ENCODE results near the gene ENPP4. TPM values are rescaled to one million over a fixed set of nuclear protein-coding genes. Genes with fewer than 3 reads are reported as not detected.

ENPP4 gene
- total RNA-seq, 1 experiment from 2014 or later: 5.4 TPM

GRCh38 chr6:46191961-46192360 lies 62.2 kb downstream of the ENPP4 start:
- intact Hi-C loops (cut with micrococcal nuclease; ENCODE audit: unreplicated experiment): no loop called here
- POLR2A ChIA-PET: no interaction called here
- ATAC-seq: no peak
- Histone ChIP-seq H3K4me3 (ENCODE audit: low read depth in 2 of 2, low read length in 2 of 2) (no peak overlapping the region), H3K9me3 (ENCODE audit: control insufficient read depth, insufficient read depth, low read depth, low read length) (no peaks in the 10 kb centered on the region), H3K36me3 (ENCODE audit: control insufficient read depth, insufficient read depth, low read length) (no peaks in the 10 kb centered on the region), H3K4me1 (ENCODE audit: control insufficient read depth, insufficient read depth, low read length) (no peaks in the 10 kb centered on the region), H3K27ac (ENCODE audit: low read length) (no peak overlapping the region), H3K27me3 (ENCODE audit: control insufficient read depth, insufficient read depth, low read length) (peaks cover 3% of the 10 kb centered on the region)
- in situ Hi-C loops (cut with HindIII; ENCODE audit: low pct_unique_long_range_greater_than_20kb, low sequenced_read_pairs): no loop called here
- DNase-seq (ENCODE audit: low read depth, low spot score): no peak
- TF ChIP-seq SIN3A (IDR thresholded peaks at IDR 0.05; ENCODE audit: borderline replicate concordance, insufficient read depth, low read depth, low read length) (no peak), POLR2AphosphoS5 (IDR thresholded peaks at IDR 0.05; ENCODE audit: low read depth, low read length) (no peak), TCF7L2 (IDR thresholded peaks at IDR 0.05; ENCODE audit: low read depth, low read length) (no peak), CTCF (IDR thresholded peaks at IDR 0.05) (no peak)
- TF ChIP-seq, protein P1, sequence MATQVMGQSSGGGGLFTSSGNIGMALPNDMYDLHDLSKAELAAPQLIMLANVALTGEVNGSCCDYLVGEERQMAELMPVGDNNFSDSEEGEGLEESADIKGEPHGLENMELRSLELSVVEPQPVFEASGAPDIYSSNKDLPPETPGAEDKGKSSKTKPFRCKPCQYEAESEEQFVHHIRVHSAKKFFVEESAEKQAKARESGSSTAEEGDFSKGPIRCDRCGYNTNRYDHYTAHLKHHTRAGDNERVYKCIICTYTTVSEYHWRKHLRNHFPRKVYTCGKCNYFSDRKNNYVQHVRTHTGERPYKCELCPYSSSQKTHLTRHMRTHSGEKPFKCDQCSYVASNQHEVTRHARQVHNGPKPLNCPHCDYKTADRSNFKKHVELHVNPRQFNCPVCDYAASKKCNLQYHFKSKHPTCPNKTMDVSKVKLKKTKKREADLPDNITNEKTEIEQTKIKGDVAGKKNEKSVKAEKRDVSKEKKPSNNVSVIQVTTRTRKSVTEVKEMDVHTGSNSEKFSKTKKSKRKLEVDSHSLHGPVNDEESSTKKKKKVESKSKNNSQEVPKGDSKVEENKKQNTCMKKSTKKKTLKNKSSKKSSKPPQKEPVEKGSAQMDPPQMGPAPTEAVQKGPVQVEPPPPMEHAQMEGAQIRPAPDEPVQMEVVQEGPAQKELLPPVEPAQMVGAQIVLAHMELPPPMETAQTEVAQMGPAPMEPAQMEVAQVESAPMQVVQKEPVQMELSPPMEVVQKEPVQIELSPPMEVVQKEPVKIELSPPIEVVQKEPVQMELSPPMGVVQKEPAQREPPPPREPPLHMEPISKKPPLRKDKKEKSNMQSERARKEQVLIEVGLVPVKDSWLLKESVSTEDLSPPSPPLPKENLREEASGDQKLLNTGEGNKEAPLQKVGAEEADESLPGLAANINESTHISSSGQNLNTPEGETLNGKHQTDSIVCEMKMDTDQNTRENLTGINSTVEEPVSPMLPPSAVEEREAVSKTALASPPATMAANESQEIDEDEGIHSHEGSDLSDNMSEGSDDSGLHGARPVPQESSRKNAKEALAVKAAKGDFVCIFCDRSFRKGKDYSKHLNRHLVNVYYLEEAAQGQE (IDR thresholded peaks at IDR 0.05; ENCODE audit: insufficient read depth in 1 of 2, low read depth in 2 of 2, low read length in 1 of 2): no peak
- BruUV-seq (replicated peaks): no TSS peak
- CTCF ChIA-PET: no interaction called here

Other genes with a start within 250 kb of the ENPP4 start
- gene CLIC5, start 114.1 kb upstream of the ENPP4 start, total RNA-seq (2021; ENCODE audit: unreplicated experiment): 0.05 TPM
- gene ENPP5, start 41.0 kb downstream of the ENPP4 start, total RNA-seq (2021; ENCODE audit: unreplicated experiment): not detected

All from Panc1 (cell line).